Neural cell (in vitro differentiated cells): Measurements from ENCODE around the gene MTMR3. TPM values are rescaled to one million over a fixed set of nuclear protein-coding genes. Genes with fewer than 3 reads are reported as not detected.

Experiments
- H2AFZ ChIP-seq: fragments of 200-600, 300-800 bp; sonication (generic), shearing (Covaris generic); 2 replicates; pipeline ENCODE4 v1.6.0; 2014; ENCODE audit warnings: low read depth, mild to moderate bottlenecking, antibody characterized with exemption, low read length, moderate library complexity
- H3F3A ChIP-seq: fragments of 200-600 bp; shearing (Covaris generic); 2 replicates; pipeline ENCODE4 v1.6.1; 2016; ENCODE audit warnings: mild to moderate bottlenecking, moderate library complexity, mixed read lengths, antibody characterized with exemption, low read length; ENCODE audit not compliant: insufficient read depth, poor library complexity, severe bottlenecking
- H3K27ac ChIP-seq: fragments of 200-600, 300-800 bp; sonication (generic), shearing (Covaris generic); 2 replicates; pipeline ENCODE4 v1.5.1; 2014; ENCODE audit warnings: mild to moderate bottlenecking, low read length, moderate library complexity
- H3K27me3 ChIP-seq: fragments of 300-800, 200-600 bp; sonication (generic), shearing (Covaris generic); 2 replicates; pipeline ENCODE4 v1.6.0; 2014; ENCODE audit warnings: mild to moderate bottlenecking, low read depth, low read length, moderate library complexity; ENCODE audit not compliant: insufficient read depth
- H3K36me3 ChIP-seq: fragments of 300-800, 200-600 bp; sonication (generic), shearing (Covaris generic); 2 replicates; pipeline ENCODE4 v1.5.1; 2014; ENCODE audit warnings: mild to moderate bottlenecking, antibody characterized with exemption, low read length, moderate library complexity; ENCODE audit not compliant: insufficient read depth
- H3K4me2 ChIP-seq: fragments of 300-800, 200-600 bp; sonication (generic), shearing (Covaris generic); 2 replicates; pipeline ENCODE4 v1.6.0; 2014; ENCODE audit warnings: mild to moderate bottlenecking, low read length
- H3K4me3 ChIP-seq: fragments of 300-800, 200-600 bp; sonication (generic), shearing (Covaris generic); 2 replicates; pipeline ENCODE4 v1.5.1; 2014; ENCODE audit warnings: mild to moderate bottlenecking, low read length, moderate library complexity
- H3K79me2 ChIP-seq: fragments of 200-600 bp; shearing (Covaris generic); replicated peaks from 2 replicates; pipeline ENCODE4 v1.6.0; 2014; ENCODE audit warnings: mild to moderate bottlenecking, low read length, moderate library complexity; ENCODE audit not compliant: insufficient read depth
- H3K9ac ChIP-seq: fragments of 300-800, 200-600 bp; sonication (generic), shearing (Covaris generic); 2 replicates; pipeline ENCODE4 v1.6.1; 2016; ENCODE audit warnings: mild to moderate bottlenecking, low read length, mixed read lengths
- H3K9me2 ChIP-seq: fragments of 200-600 bp; shearing (Covaris generic); 2 replicates; pipeline ENCODE4 v1.6.1; 2016; ENCODE audit warnings: mild to moderate bottlenecking, low read length, mixed read lengths; ENCODE audit not compliant: insufficient read depth
- H3K9me3 ChIP-seq: fragments of 200-600, 300-800 bp; sonication (generic), shearing (Covaris generic); 2 replicates; pipeline ENCODE4 v1.6.1; 2016; ENCODE audit warnings: mild to moderate bottlenecking, mixed run types, low read length, moderate library complexity, mixed read lengths
- H4K20me1 ChIP-seq: fragments of 200-600 bp; shearing (Covaris generic); 2 replicates; pipeline ENCODE4 v1.6.1; 2016; ENCODE audit warnings: mild to moderate bottlenecking, mixed run types; ENCODE audit not compliant: insufficient read depth
- CTCF ChIP-seq: fragments of 450-650 bp; IDR thresholded peaks from 2 replicates; pipeline ENCODE4 v1.5.1; 2014; ENCODE audit warnings: antibody characterized with exemption, mild to moderate bottlenecking, moderate library complexity; ENCODE audit not compliant: poor library complexity, severe bottlenecking
- EP300 ChIP-seq: fragments of 450-650 bp; conservative IDR thresholded peaks from 2 replicates; pipeline ENCODE4 v1.6.1; 2014; ENCODE audit warnings: antibody characterized with exemption, mild to moderate bottlenecking, moderate library complexity; ENCODE audit not compliant: poor library complexity, severe bottlenecking
- EZH2 ChIP-seq: fragments of 200-600, 300-800 bp; shearing (Covaris generic), sonication (generic); IDR thresholded peaks from 2 replicates; pipeline ENCODE4 v1.6.1; 2014; ENCODE audit warnings: antibody characterized with exemption, low read length, borderline replicate concordance, mild to moderate bottlenecking; ENCODE audit not compliant: insufficient read depth, poor library complexity, severe bottlenecking
- MXI1 ChIP-seq: fragments of 450-650 bp; conservative IDR thresholded peaks from 2 replicates; pipeline ENCODE4 v1.6.1; 2014; ENCODE audit warnings: antibody characterized with exemption, mild to moderate bottlenecking; ENCODE audit not compliant: poor library complexity, severe bottlenecking
- POLR2AphosphoS5 ChIP-seq: IDR thresholded peaks from 2 replicates; pipeline ENCODE4 v1.6.1; 2012
- RAD21 ChIP-seq: fragments of 450-650 bp; conservative IDR thresholded peaks from 2 replicates; pipeline ENCODE4 v1.6.1; 2014; ENCODE audit warnings: antibody characterized with exemption, mild to moderate bottlenecking, moderate library complexity
- REST ChIP-seq: IDR thresholded peaks from 2 replicates; pipeline ENCODE4 v1.6.1; 2012; ENCODE audit warnings: borderline replicate concordance
- SMC3 ChIP-seq: fragments of 450-650 bp; conservative IDR thresholded peaks from 2 replicates; pipeline ENCODE4 v1.6.1; 2014; ENCODE audit warnings: antibody characterized with exemption, mild to moderate bottlenecking, moderate library complexity; ENCODE audit not compliant: poor library complexity
- TAF1 ChIP-seq: IDR thresholded peaks from 2 replicates; pipeline ENCODE4 v1.6.1; 2012; ENCODE audit warnings: low read depth
- polyA plus RNA-seq: library from polyadenylated mRNA; depleted of rRNA; stranded (reverse); fragments of >200 nt; gene quantifications from 2 replicates; pipeline ENCODE4 v1.2.3, GENCODE V29; 2014

Gene MTMR3
- polyA plus RNA-seq, 1 donor from 2014 or later: 46.7 TPM

GRCh38 chr22:29979777-29980321 is 96.9 kb downstream of the MTMR3 start:
- Histone ChIP-seq H3K27me3 (no peaks in the 10 kb centered on the region), H2AFZ (no peak overlapping the region), H3K79me2 (no peaks in the 10 kb centered on the region), H4K20me1 (no peaks in the 10 kb centered on the region), H3K9ac (peak overlapping the region; percentile 54), H3K9me2 (no peaks in the 10 kb centered on the region), H3K4me3 (peak overlapping the region; percentile 46), H3K4me2 (peak overlapping the region; percentile 42), H3F3A (peaks cover 5% of the 10 kb centered on the region), H3K27ac (peak overlapping the region; percentile 88), H3K9me3 (no peaks in the 10 kb centered on the region), H3K36me3 (no peaks in the 10 kb centered on the region)
- TF ChIP-seq RAD21 (no peak), REST (no peak), MXI1 (no peak), EZH2 (no peak), SMC3 (no peak), POLR2AphosphoS5 (peak; percentile 26), TAF1 (no peak), EP300 (peak; percentile 41)

GRCh38 chr22:29983296-29983917 is 100.4 kb downstream of the MTMR3 start:
- H3K79me2 ChIP-seq: no peaks in the 10 kb centered on the region
- no peak overlapping the region for H3K4me3 ChIP-seq
- H3K9me2 ChIP-seq: no peaks in the 10 kb centered on the region
- no peak overlapping the region for H2AFZ ChIP-seq
- H3K27me3 ChIP-seq: no peaks in the 10 kb centered on the region
- H3K4me2 ChIP-seq: no peak overlapping the region
- TF ChIP-seq EZH2 (no peak), SMC3 (no peak), POLR2AphosphoS5 (no peak), CTCF (no peak), REST (no peak), MXI1 (no peak), RAD21 (no peak), TAF1 (no peak), EP300 (no peak)
- H4K20me1 ChIP-seq: no peaks in the 10 kb centered on the region
- no peak overlapping the region for H3K27ac ChIP-seq
- H3F3A ChIP-seq: peaks cover 5% of the 10 kb centered on the region
- H3K9me3 ChIP-seq: no peaks in the 10 kb centered on the region
- H3K36me3 ChIP-seq: no peaks in the 10 kb centered on the region
- H3K9ac ChIP-seq: no peak overlapping the region
